ES-I3 (cell line): ENCODE data around the gene B3GNT5.

Source experiments
- H3K36me3 ChIP-seq: 2 replicates; pipeline ENCODE4 v1.6.1; 2013; ENCODE audit warnings: mild to moderate bottlenecking, low read length, control low read depth, moderate library complexity; ENCODE audit not compliant: insufficient read depth
- H3K4me1 ChIP-seq: 2 replicates; pipeline ENCODE4 v1.6.1; 2013; ENCODE audit warnings: mild to moderate bottlenecking, control low read depth, low read length; ENCODE audit not compliant: insufficient read depth
- H3K9ac ChIP-seq: 2 replicates; pipeline ENCODE4 v1.6.1; 2013; ENCODE audit warnings: low read depth, mild to moderate bottlenecking, low read length, moderate library complexity
- H3K9me3 ChIP-seq: 2 replicates; pipeline ENCODE4 v1.6.1; 2013; ENCODE audit warnings: mild to moderate bottlenecking, low read length, moderate library complexity; ENCODE audit not compliant: control insufficient read depth, insufficient read depth

B3GNT5 gene

GRCh38 chr3:183283886-183284285, 30.8 kb downstream of the B3GNT5 start:
- Histone ChIP-seq H3K4me1 (peaks cover 9% of the 10 kb centered on the region; the same call in 1 of the 2 replicates), H3K9ac (no peak overlapping the region), H3K36me3 (no peaks in the 10 kb centered on the region), H3K9me3 (no peaks in the 10 kb centered on the region)

- Histone ChIP-seq H3K36me3 (no peaks in the 10 kb centered on the region), H3K9ac (no peak overlapping the region), H3K9me3 (no peaks in the 10 kb centered on the region), H3K4me1 (peaks cover 9% of the 10 kb centered on the region; the same call in 1 of the 2 replicates)
Observed at GRCh38 chr3:183284570-183284969, 31.5 kb downstream of the B3GNT5 start.

GRCh38 chr3:183285318-183285717, 32.3 kb downstream of the B3GNT5 start:
- Histone ChIP-seq H3K4me1 (peaks cover 9% of the 10 kb centered on the region; the same call in 1 of the 2 replicates), H3K9ac (no peak overlapping the region), H3K9me3 (no peaks in the 10 kb centered on the region), H3K36me3 (no peaks in the 10 kb centered on the region)

GRCh38 chr3:183285828-183286457, 32.9 kb downstream of the B3GNT5 start:
- H3K9ac ChIP-seq = no peak overlapping the region
- H3K9me3 ChIP-seq = no peaks in the 10 kb centered on the region
- peaks cover 9% of the 10 kb centered on the region; the same call in 1 of the 2 replicates for H3K4me1 ChIP-seq
- no peaks in the 10 kb centered on the region for H3K36me3 ChIP-seq

GRCh38 chr3:183287301-183287971, 34.4 kb downstream of the B3GNT5 start:
- no peaks in the 10 kb centered on the region for H3K36me3 ChIP-seq
- H3K9ac ChIP-seq = no peak overlapping the region
- no peaks in the 10 kb centered on the region for H3K9me3 ChIP-seq
- H3K4me1 ChIP-seq = peaks cover 5% of the 10 kb centered on the region; the same call in 1 of the 2 replicates

GRCh38 chr3:183288117-183288516, 35.1 kb downstream of the B3GNT5 start:
- H3K4me1 ChIP-seq = peaks cover 5% of the 10 kb centered on the region; the same call in 1 of the 2 replicates

GRCh38 chr3:183290216-183290615, 37.2 kb downstream of the B3GNT5 start:
- no peak overlapping the region for H3K9ac ChIP-seq
- no peaks in the 10 kb centered on the region for H3K9me3 ChIP-seq
- H3K4me1 ChIP-seq = peaks cover 3% of the 10 kb centered on the region; the same call in 1 of the 2 replicates
- no peaks in the 10 kb centered on the region for H3K36me3 ChIP-seq

More at GRCh38 chr3:183288117-183288516, 35.1 kb downstream of the B3GNT5 start:
- Histone ChIP-seq H3K9ac (no peak overlapping the region), H3K36me3 (no peaks in the 10 kb centered on the region), H3K9me3 (no peaks in the 10 kb centered on the region)

GRCh38 chr3:183291497-183292031, 38.5 kb downstream of the B3GNT5 start:
- H3K9ac ChIP-seq = no peak overlapping the region
- no peaks in the 10 kb centered on the region for H3K4me1 ChIP-seq
- no peaks in the 10 kb centered on the region for H3K9me3 ChIP-seq
- no peaks in the 10 kb centered on the region for H3K36me3 ChIP-seq

GRCh38 chr3:183293966-183294365, 40.9 kb downstream of the B3GNT5 start:
- no peaks in the 10 kb centered on the region for H3K36me3 ChIP-seq
- no peaks in the 10 kb centered on the region for H3K9me3 ChIP-seq
- peaks cover 11% of the 10 kb centered on the region for H3K4me1 ChIP-seq
- no peak overlapping the region for H3K9ac ChIP-seq

- peaks cover 16% of the 10 kb centered on the region for H3K4me1 ChIP-seq
- H3K9me3 ChIP-seq = no peaks in the 10 kb centered on the region
- H3K36me3 ChIP-seq = no peaks in the 10 kb centered on the region
- no peak overlapping the region for H3K9ac ChIP-seq
Observed at GRCh38 chr3:183295211-183295610, 42.2 kb downstream of the B3GNT5 start.

- Histone ChIP-seq H3K36me3 (no peaks in the 10 kb centered on the region; the same call in 1 of the 2 replicates), H3K9me3 (no peaks in the 10 kb centered on the region), H3K4me1 (peaks cover 16% of the 10 kb centered on the region), H3K9ac (no peak overlapping the region)
Observed at GRCh38 chr3:183296944-183297343, 43.9 kb downstream of the B3GNT5 start.

GRCh38 chr3:183298701-183299153, 45.7 kb downstream of the B3GNT5 start:
- Histone ChIP-seq H3K4me1 (peaks cover 16% of the 10 kb centered on the region), H3K9ac (no peak overlapping the region), H3K36me3 (no peaks in the 10 kb centered on the region; the same call in 1 of the 2 replicates), H3K9me3 (no peaks in the 10 kb centered on the region)

GRCh38 chr3:183299976-183300375, 46.9 kb downstream of the B3GNT5 start:
- H3K4me1 ChIP-seq = peaks cover 16% of the 10 kb centered on the region

GRCh38 chr3:183300996-183301562, 48.0 kb downstream of the B3GNT5 start:
- Histone ChIP-seq H3K36me3 (no peaks in the 10 kb centered on the region; the same call in 1 of the 2 replicates), H3K9me3 (no peaks in the 10 kb centered on the region), H3K9ac (no peak overlapping the region), H3K4me1 (peaks cover 16% of the 10 kb centered on the region)

More at GRCh38 chr3:183299976-183300375, 46.9 kb downstream of the B3GNT5 start:
- no peaks in the 10 kb centered on the region for H3K9me3 ChIP-seq
- no peaks in the 10 kb centered on the region; the same call in 1 of the 2 replicates for H3K36me3 ChIP-seq
- no peak overlapping the region for H3K9ac ChIP-seq
